Naive thymus-derived CD4-positive, alpha-beta T cell (primary cell): ENCODE results near the gene ATP5MG. TPM values are rescaled to one million over a fixed set of nuclear protein-coding genes. Genes with fewer than 3 reads are reported as not detected.
"Not testable (repeated sequence)": the region's sequence is repeated elsewhere in the genome, so short reads cannot be mapped to it uniquely, and the experiment has no call there.

Experiments used
- ATAC-seq: fragments of 150-1000 bp; cut with Tn5 transposase; 2 replicates; pipeline ENCODE4 v1.10.0; 2021; ENCODE audit warnings: mild to moderate bottlenecking, moderate library complexity
- CTCF ChIA-PET: fragments of 350-600 bp; sonication (Branson Sonifier 250); formaldehyde crosslinking; loops from one replicate; lab custom pipeline; 2021; ENCODE audit warnings: antibody characterized with exemption; lab: Charles Lee
- POLR2A ChIA-PET: fragments of 350-600 bp; sonication (Branson Sonifier 250); formaldehyde crosslinking; loops from one replicate; lab custom pipeline; 2021; ENCODE audit warnings: antibody characterized with exemption, inconsistent platforms; lab: Charles Lee
- DNase-seq, 9 donors: peaks; one replicate each; pipeline versions ENCODE4 v3.0.0 to v3.0.0-alpha.2; 2020 to 2022; ENCODE audit warnings: mixed read lengths in 1 of 9
- H3K27ac ChIP-seq: one replicate; pipeline ENCODE4 v1.7.0; 2013; ENCODE audit warnings: mild to moderate bottlenecking, low read depth, low read length, moderate library complexity
- H3K27me3 ChIP-seq, 2 donors: one replicate each; pipeline ENCODE4 v1.7.0; 2013; ENCODE audit warnings: low read length in 2 of 2, mild to moderate bottlenecking in 2 of 2, moderate library complexity in 2 of 2; ENCODE audit not compliant: control insufficient read depth in 2 of 2, insufficient read depth in 2 of 2
- H3K36me3 ChIP-seq, 3 experiments: 1 replicate in 2 of 3; 2 replicates in 1 of 3; pipeline ENCODE4 v1.7.0; 2013; ENCODE audit warnings: low read length in 3 of 3, mild to moderate bottlenecking in 3 of 3, moderate library complexity in 1 of 3; ENCODE audit not compliant: insufficient read depth in 3 of 3, control insufficient read depth in 2 of 3
- H3K4me1 ChIP-seq, 2 donors: one replicate each; pipeline ENCODE4 v1.7.0; 2013; ENCODE audit warnings: low read length in 2 of 2, mild to moderate bottlenecking in 2 of 2, moderate library complexity in 1 of 2; ENCODE audit not compliant: control insufficient read depth in 2 of 2, insufficient read depth in 2 of 2
- H3K4me3 ChIP-seq: 2 replicates; pipeline ENCODE4 v1.7.0; 2013; ENCODE audit warnings: mild to moderate bottlenecking, low read length
- H3K9me3 ChIP-seq, 3 experiments: 1 replicate in 2 of 3; 2 replicates in 1 of 3; pipeline ENCODE4 v1.7.0; 2013; ENCODE audit warnings: low read length in 3 of 3; ENCODE audit not compliant: control insufficient read depth in 2 of 3
- H3K27ac Mint-ChIP-seq, 9 donors: one replicate each; pipeline ENCODE4 v1.8.0; 2020 to 2022; ENCODE audit warnings: mixed read lengths in 9 of 9, mild to moderate bottlenecking in 8 of 9, moderate library complexity in 5 of 9, inconsistent platforms in 2 of 9
- H3K27me3 Mint-ChIP-seq, 5 donors: one replicate each; pipeline ENCODE4 v1.8.0; 2021 to 2022; ENCODE audit warnings: mixed read lengths in 5 of 5, mild to moderate bottlenecking in 1 of 5
- H3K36me3 Mint-ChIP-seq, 5 donors: one replicate each; pipeline ENCODE4 v1.8.0; 2020 to 2022; ENCODE audit warnings: mixed read lengths in 5 of 5, mild to moderate bottlenecking in 3 of 5, inconsistent platforms in 1 of 5
- H3K4me1 Mint-ChIP-seq, 7 donors: one replicate each; pipeline ENCODE4 v1.8.0; 2020 to 2022; ENCODE audit warnings: mixed read lengths in 7 of 7, mild to moderate bottlenecking in 3 of 7, inconsistent platforms in 1 of 7
- H3K4me3 Mint-ChIP-seq, 10 donors: one replicate each; pipeline ENCODE4 v1.8.0; 2020 to 2022; ENCODE audit warnings: mild to moderate bottlenecking in 10 of 10, mixed read lengths in 10 of 10, moderate library complexity in 6 of 10, inconsistent platforms in 2 of 10
- H3K9me3 Mint-ChIP-seq, 11 donors: one replicate each; pipeline ENCODE4 v1.8.0; 2020 to 2022; ENCODE audit warnings: mixed read lengths in 11 of 11, mild to moderate bottlenecking in 4 of 11, inconsistent platforms in 1 of 11, moderate library complexity in 1 of 11
- intact Hi-C, 2 donors: fragments of 100-400 bp; cut with micrococcal nuclease; formaldehyde crosslinking; loops; one replicate each; pipeline ENCODE4 v1.15.1; 2023
- polyA plus RNA-seq, 2 donors: library from polyadenylated mRNA; unstranded; fragments of 300-500 nt; fragmentation: Illumina TruSeq; gene quantifications; one replicate each; pipeline ENCODE4 v1.2.3, GENCODE V29; 2021
- total RNA-seq, 6 experiments: library from RNA in 5 of 6; stranded (reverse) in 5 of 6; gene quantifications; 1 replicate in 5 of 6; 2 replicates in 1 of 6; pipeline ENCODE4 v1.2.3 and lab custom pipeline; 2021 to 2026

Gene ATP5MG
- total and polyA plus RNA-seq, 7 experiments from 2014 or later, result 140 to 842 (median 194) TPM

DNA sequence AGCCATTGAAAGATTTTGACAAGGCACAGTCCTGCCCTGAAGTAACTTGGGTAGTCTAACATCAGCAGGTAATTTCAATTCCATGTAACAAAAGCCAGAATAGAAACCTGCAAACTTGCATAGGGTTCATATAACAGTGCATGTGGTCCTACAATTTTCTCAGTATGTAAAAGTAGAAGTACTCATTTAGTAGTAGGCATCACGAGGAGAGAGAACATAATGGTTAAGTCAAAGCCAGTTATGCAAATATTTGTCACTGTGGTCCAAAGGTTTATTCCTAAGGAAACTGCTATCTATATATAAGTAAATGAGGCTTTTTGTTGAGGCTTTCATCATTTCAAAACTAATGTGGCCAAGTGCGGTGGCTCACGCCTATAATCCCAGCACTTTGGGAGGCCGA, 10.1 kb downstream of the ATP5MG start:
- DNase-seq, result no peak
- ChIA-PET CTCF (interaction anchor here (0.7 kb wide), 1 partner anchor 12 kb away, joined by 4 read pairs; no protein-coding TSS in a partner anchor), POLR2A (no interaction called here)
- H3K4me3 ChIP-seq, result no peak overlapping the region
- Mint-ChIP-seq H3K4me3 (no peak overlapping the region), H3K27me3 (no peaks in the 10 kb centered on the region), H3K36me3 (peaks cover 0 to 30% (median 11%) of the 10 kb centered on the region in 5 donors), H3K4me1 (peaks cover 7 to 20% (median 13%) of the 10 kb centered on the region in 7 donors), H3K27ac (peak overlapping the region in 2 of 9 donors; percentile 42 to 63), H3K9me3 (no peaks in the 10 kb centered on the region)
- ATAC-seq, result no peak
- no peak overlapping the region for H3K27ac ChIP-seq
- peaks cover 4 to 42% (median 16%) of the 10 kb centered on the region in 3 experiments for H3K36me3 ChIP-seq
- H3K4me1 ChIP-seq, result peaks cover 0 to 4% of the 10 kb centered on the region in 2 donors
- H3K9me3 ChIP-seq, result no peaks in the 10 kb centered on the region
- intact Hi-C loops, result no loop called here
- H3K27me3 ChIP-seq, result no peaks in the 10 kb centered on the region

DNA sequence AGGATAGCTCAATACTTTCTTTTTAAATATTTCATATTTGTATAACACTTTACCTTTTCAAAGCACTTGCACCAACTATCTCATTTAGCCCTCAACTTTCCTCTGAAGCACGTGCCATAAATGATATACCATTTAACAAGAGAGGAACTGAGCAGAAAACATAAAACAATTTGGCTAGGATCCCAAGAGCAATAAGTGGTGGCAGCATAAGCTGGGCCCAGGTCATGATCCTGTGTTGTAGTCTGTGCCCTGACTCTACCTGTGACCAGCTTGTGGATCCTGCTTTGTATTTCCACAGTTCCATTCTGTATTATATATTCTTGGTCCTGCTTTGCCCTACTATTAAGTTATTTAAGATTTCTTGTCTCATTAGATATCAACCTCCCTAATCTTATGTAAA, 11.5 kb downstream of the ATP5MG start:
- H3K36me3 ChIP-seq, result peaks cover 4 to 30% (median 5%) of the 10 kb centered on the region in 3 experiments
- ChIA-PET CTCF (interaction anchor here (0.6 kb wide), 1 partner anchor 27 kb away, joined by 5 read pairs; no protein-coding TSS in a partner anchor), POLR2A (interaction anchor here (0.8 to 1.2 kb wide), 2 partner anchors 14 to 25 kb away, joined by 4 to 5 read pairs; no protein-coding TSS in a partner anchor)
- no peaks in the 10 kb centered on the region for H3K9me3 ChIP-seq
- Mint-ChIP-seq H3K4me3 (no peak overlapping the region), H3K9me3 (no peaks in the 10 kb centered on the region), H3K27ac (peak overlapping the region in 3 of 9 donors; percentile 13 to 47 (median 34)), H3K36me3 (peaks cover 0 to 25% (median 6%) of the 10 kb centered on the region in 5 donors), H3K4me1 (peaks cover 3 to 15% (median 7%) of the 10 kb centered on the region in 7 donors), H3K27me3 (no peaks in the 10 kb centered on the region)
- H3K27me3 ChIP-seq, result no peaks in the 10 kb centered on the region
- no peak overlapping the region for H3K27ac ChIP-seq
- intact Hi-C loops, result no loop called here
- H3K4me3 ChIP-seq, result no peak overlapping the region
- ATAC-seq, result no peak
- H3K4me1 ChIP-seq, result no peaks in the 10 kb centered on the region
- no peak for DNase-seq

DNA sequence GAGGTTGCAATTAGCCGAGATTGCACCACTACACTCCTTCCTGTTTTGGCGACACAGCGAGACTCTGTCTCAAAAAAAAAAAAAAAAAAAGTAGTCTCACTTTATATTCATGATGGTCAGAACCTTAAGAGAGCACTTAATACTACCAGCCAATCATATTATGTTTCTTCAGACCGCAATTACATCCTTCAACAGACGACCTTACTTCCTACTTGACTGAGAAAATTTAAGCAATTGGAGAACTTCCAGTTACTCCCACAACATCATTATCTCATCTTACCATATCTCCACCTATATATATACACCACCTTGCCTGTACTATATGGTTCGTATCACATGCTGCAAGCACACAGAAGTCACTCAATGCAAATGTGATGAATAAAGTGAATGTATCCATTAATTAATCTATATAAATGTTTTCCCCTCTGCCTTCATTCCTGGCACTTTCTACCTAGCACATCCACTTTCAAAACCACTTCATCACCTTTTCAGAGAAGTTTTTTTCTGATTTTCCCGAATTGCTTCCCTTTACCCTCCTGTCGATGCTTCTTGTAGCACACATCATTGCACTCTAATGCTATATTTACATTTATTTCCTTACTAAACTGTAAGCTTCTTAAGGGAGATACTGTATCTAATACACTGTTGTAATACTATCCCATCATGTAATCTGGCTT, 13.8 kb downstream of the ATP5MG start:
- H3K27ac Mint-ChIP-seq, result no peak overlapping the region

DNA sequence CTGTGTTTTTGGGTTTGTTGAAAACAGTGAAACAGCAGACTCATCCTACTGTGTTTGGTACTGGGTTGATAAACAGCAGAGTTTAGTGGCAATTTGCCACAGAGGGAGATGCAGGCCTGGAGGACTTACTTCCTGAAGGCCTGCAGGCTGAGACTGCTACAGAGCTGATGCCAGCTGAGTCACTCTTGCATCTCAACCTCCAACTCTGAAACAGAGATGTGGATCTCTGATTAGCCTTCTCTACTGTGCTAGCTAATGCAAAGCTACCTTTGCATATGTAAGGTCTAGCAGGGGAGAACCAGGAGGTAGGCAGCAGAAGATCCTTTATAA, 14.3 kb downstream of the ATP5MG start:
- no peak overlapping the region for H3K4me3 ChIP-seq
- peaks cover 0 to 11% (median 0%) of the 10 kb centered on the region in 3 experiments for H3K36me3 ChIP-seq

More for the DNA sequence above, 13.8 kb downstream of the ATP5MG start:
- peaks cover 0 to 13% (median 0%) of the 10 kb centered on the region in 5 donors for H3K36me3 Mint-ChIP-seq
- H3K4me3 Mint-ChIP-seq, result no peak overlapping the region
- no peaks in the 10 kb centered on the region for H3K27me3 Mint-ChIP-seq
- Histone ChIP-seq H3K4me1 (no peaks in the 10 kb centered on the region), H3K36me3 (peaks cover 0 to 11% (median 0%) of the 10 kb centered on the region in 3 experiments), H3K4me3 (no peak overlapping the region), H3K27ac (no peak overlapping the region), H3K9me3 (no peaks in the 10 kb centered on the region), H3K27me3 (no peaks in the 10 kb centered on the region)
- ATAC-seq, result peak; percentile 49
- ChIA-PET CTCF (no interaction called here), POLR2A (interaction anchor here (0.6 to 0.7 kb wide), 2 partner anchors 36 to 231 kb away, joined by 3 read pairs; no protein-coding TSS in a partner anchor)
- intact Hi-C loops, result no loop called here
- no peak for DNase-seq
- H3K9me3 Mint-ChIP-seq, result no peaks in the 10 kb centered on the region
- H3K4me1 Mint-ChIP-seq, result peaks cover 0 to 9% (median 0%) of the 10 kb centered on the region in 7 donors

DNA sequence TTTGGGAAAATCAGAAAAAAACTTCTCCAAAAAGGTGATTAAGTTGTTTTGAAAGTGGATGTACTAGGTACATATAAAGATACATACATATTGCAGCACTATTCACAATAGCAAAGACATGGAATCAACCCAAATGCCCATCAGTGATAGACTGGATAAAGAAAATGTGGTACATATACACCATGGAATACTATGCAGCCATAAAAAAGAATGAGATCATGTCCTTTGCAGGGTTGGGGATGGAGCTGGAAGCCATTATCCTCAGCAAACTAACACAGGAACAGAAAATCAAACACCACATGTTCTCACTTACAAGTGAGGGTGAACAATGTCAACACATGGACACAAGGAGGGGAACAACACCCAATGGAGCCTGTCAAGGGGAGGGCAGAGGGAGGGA, 15.5 kb downstream of the ATP5MG start:
- H3K27me3 Mint-ChIP-seq, intact Hi-C loops, DNase-seq, H3K27ac ChIP-seq, H3K4me1 Mint-ChIP-seq, H3K4me1 ChIP-seq, H3K36me3 Mint-ChIP-seq, H3K9me3 ChIP-seq, H3K27me3 ChIP-seq, H3K4me3 Mint-ChIP-seq, H3K27ac Mint-ChIP-seq, H3K4me3 ChIP-seq, H3K9me3 Mint-ChIP-seq, ATAC-seq, CTCF ChIA-PET: not testable (repeated sequence)
- H3K36me3 ChIP-seq, result peaks cover 0 to 11% (median 0%) of the 10 kb centered on the region in 3 experiments
- POLR2A ChIA-PET, result interaction anchor here (1.0 kb wide), 1 partner anchor 12 kb away, joined by 3 read pairs; no protein-coding TSS in a partner anchor

More for the DNA sequence above, 14.3 kb downstream of the ATP5MG start:
- H3K4me1 Mint-ChIP-seq, result peaks cover 0 to 9% (median 0%) of the 10 kb centered on the region in 7 donors
- no peaks in the 10 kb centered on the region for H3K9me3 ChIP-seq
- ChIA-PET CTCF (no interaction called here), POLR2A (interaction anchor here (0.6 to 0.7 kb wide), 2 partner anchors 35 to 231 kb away, joined by 3 read pairs; no protein-coding TSS in a partner anchor)
- H3K27ac Mint-ChIP-seq, result no peak overlapping the region
- H3K4me1 ChIP-seq, result no peaks in the 10 kb centered on the region
- no peak overlapping the region for H3K4me3 Mint-ChIP-seq
- no peak overlapping the region for H3K27ac ChIP-seq
- H3K27me3 Mint-ChIP-seq, result no peaks in the 10 kb centered on the region
- no peaks in the 10 kb centered on the region for H3K9me3 Mint-ChIP-seq
- H3K36me3 Mint-ChIP-seq, result peaks cover 0 to 9% (median 0%) of the 10 kb centered on the region in 5 donors
- ATAC-seq, result peak; percentile 83
- DNase-seq, result peak in 1 of 9 donors; percentile 28
- H3K27me3 ChIP-seq, result no peaks in the 10 kb centered on the region
- intact Hi-C loops, result no loop called here

DNA sequence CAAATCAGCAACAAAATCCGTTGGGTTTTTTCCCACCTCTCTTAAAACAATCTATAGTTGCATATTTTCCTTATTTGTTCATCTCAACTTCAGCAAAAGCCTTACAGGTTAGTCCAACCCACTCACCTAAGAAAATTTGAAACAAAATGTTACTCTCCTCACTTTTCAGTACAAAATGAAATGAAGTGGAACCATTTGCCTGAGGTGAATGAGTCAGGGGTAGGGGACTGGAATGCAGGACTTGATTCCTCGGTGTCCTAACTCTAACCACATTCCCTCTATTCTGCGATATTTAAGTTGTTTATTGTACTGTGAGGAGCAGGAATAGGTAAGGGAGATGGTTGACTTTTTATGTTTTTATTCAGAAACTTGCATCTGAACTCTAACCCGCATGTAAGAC, 16.4 kb downstream of the ATP5MG start:
- Histone ChIP-seq H3K9me3 (no peaks in the 10 kb centered on the region), H3K4me1 (no peaks in the 10 kb centered on the region), H3K27ac (no peak overlapping the region), H3K4me3 (no peak overlapping the region), H3K36me3 (peaks cover 0 to 11% (median 0%) of the 10 kb centered on the region in 3 experiments), H3K27me3 (no peaks in the 10 kb centered on the region)
- ChIA-PET CTCF (no interaction called here), POLR2A (interaction anchor here (0.5 to 1.1 kb wide), 3 partner anchors 12 to 951 kb away, joined by 3 to 4 read pairs (median 3); no protein-coding TSS in a partner anchor)
- DNase-seq (no peak), ATAC-seq (no peak)
- Mint-ChIP-seq H3K36me3 (peaks cover 0 to 9% (median 0%) of the 10 kb centered on the region in 5 donors), H3K4me3 (no peak overlapping the region), H3K9me3 (no peaks in the 10 kb centered on the region), H3K27ac (peak overlapping the region in 1 of 9 donors; percentile 44), H3K4me1 (peaks cover 0 to 6% (median 0%) of the 10 kb centered on the region in 7 donors), H3K27me3 (no peaks in the 10 kb centered on the region)
- intact Hi-C loops, result no loop called here
